Central memory CD4-positive, alpha-beta T cell (primary cell): ENCODE measurements around the gene FAM83B.
"Not testable (repeated sequence)": the region's sequence is repeated elsewhere in the genome, so short reads cannot be mapped to it uniquely, and the experiment has no call there.

Source experiments
- DNase-seq: peaks from one replicate; pipeline ENCODE4 v3.0.0; 2022

Gene FAM83B

DNA sequence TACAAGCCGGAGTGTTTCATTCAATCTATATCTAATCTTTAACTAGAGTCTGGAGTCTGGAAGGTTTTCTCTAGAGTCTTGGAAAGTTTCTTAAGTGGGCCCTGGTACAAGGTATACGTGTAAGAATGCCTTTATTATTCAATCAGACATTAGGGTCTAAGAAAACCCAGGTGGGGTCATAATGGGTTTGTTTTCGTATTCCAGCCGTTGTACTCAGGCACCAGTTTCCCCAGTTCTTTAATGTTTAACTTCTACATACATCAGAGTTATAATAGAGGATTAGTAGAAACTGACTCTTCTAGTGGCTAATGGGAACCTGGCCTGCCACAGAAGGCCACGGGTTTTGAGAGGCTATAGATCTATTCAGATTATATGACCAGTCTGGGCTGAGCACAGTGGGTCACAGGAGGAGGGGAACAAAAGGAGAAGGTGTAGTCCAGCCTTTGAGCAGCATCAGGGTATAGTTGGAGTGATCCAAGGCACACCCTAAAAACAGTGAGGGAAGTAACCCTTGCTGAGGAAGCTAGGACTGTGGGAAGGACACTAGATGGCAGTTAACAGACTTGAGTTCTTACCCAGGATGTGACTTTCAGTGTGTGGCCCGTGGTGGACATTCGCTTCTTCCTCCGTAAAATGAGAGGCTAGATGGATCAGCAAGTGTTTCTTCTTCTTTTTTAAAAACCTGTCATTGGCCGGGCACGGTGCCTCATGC lies 15.5 kb downstream of the FAM83B start:
- DNase-seq, result no peak

- DNase-seq, result no peak
These were observed 17.7 kb downstream of the FAM83B start for GRCh38 chr6:54864272-54864671.

- DNase-seq, result no peak
These were observed 18.6 kb downstream of the FAM83B start for GRCh38 chr6:54865091-54865631.

DNA sequence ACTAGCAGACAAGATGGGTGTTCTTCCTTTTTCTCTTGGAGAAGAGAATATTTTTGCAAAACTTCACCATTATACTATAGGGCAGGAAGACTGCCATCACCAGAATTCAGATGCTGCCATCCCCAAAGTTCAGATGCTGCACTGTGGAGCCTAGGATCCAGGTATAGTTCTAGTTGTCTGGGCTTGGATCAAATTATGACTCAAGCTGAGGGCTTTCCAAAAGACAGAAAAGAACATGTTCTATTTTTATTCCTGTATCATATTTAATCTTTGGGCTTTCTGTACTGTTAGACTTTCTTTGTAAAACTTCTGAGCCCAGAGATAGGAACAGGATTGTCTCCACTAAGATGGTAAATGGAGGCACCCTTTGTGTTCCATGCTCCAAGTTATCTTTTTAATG lies 22.0 kb downstream of the FAM83B start:
- no peak for DNase-seq

DNA sequence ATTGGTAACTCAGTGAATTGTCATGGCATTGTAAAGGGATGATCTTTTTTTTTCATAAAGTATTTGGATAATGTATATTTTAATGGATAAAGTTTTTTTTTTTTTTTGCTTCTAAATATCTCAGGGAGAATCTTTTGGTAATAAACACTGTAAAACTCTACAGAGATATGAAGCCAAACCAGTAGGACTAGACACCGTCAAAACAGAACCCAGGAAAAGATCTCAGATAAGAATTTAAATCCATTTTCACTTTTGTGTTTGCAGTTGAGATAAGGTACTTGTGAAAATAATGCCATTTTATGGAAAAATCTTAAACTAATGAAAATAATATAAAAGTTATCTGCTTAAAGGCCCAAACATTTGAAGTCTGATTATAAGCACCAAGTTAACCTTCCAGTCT lies 27.0 kb downstream of the FAM83B start:
- DNase-seq, result no peak

- no peak for DNase-seq
These were observed 27.9 kb downstream of the FAM83B start for GRCh38 chr6:54874349-54875048.

DNA sequence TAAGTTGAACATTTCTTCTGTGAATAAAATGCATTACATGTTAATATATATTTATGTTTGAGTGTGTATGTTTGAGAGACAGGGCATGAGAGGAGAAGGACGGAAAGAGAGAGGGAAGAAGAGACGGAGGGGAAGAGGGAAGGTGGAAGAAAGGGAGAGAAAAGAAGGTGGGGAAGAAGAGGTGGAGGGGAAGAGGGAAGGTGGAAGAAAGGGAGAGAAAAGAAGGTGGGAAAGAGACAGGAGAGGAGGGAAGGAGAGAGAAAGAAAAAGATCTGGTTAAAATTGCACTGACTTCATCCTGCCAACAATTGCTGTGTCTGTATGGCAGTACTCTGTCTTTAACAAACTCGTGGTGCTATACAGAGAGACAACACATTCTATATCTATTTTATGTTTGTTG lies 29.0 kb downstream of the FAM83B start:
- DNase-seq, result no peak

DNA sequence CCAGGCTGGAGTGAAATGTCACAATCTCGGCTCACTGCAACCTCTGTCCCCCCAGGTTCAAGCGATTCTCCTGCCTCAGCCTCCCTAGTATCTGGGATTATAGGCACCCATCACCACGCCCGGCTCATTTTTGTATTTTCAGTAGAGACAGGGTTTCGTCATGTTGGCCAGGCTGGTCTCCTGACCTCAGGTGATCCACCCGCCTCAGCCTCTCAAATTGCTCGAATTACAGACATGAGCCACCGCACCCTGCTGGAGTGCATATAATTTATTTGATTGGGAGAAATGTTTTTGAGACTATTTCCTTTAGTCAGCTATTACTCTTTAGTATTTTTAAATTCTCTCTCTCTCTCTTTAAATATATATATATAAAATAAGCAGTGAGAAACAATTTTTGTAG lies 29.8 kb downstream of the FAM83B start:
- DNase-seq, result no peak

DNA sequence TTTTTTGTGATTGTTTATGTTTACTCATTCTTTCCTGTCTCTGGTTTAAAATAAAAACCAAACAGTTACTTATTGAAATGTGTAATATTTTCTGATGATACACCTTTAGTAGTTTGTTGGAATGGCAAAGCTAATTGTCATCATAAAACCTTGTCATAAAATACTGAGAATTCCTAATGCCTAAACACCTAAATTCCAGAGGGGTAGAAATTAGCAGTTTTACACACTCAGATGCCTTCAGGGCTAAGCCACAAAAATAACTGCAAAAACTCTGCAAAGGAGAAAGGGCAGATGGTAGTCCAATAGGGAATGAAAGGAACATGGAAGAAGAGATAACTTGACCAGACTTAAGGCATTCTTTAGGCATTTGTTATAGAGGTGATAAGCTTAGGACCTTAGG lies 30.3 kb downstream of the FAM83B start:
- DNase-seq, result no peak

DNA sequence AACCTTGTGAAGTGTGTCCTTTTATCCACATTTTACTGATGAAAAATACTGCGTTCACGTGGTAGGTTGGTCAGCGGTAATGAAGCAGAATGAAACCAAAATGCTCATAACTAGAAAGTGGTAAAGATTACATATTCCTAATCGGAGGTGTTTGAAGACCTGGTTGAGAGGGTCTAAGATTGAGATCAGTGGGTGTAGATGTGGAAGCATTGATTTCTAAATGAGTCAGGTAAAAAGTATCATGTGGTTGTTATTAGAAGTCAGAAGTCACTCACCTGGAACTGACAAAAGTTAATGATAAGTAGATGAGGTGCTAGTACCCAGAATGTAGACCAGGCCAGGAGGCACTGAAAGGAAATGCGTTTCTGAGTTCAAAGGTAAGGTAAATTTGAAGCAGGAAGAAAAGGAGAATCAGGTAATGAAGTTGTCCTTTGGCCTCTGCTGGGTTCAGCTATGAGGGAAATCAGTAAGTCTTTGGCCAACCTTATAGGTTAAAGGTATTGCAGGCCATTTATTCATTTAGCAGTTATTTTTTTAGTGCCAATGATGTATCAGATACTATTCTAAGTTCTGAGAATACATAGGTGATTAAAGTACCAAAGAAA lies 31.2 kb downstream of the FAM83B start:
- DNase-seq, result no peak

DNA sequence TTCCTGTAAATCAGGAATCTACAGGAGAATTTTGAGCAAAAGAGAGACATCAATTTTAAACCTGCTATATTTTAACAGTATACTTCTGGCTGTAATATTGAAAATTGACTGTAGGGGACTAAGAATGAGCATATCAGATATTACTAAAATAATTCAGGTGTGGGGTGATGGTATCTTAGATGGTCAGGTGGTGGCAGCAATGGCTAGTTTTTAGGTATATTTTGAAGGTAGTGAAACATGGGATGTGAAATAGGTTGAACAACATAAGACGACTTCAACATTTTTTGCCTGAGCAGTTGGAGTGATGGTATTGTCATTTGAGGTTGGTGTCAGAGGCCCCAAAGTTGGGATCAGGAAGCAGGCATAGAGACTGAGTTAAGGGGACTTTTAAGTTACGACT lies 32.1 kb downstream of the FAM83B start:
- no peak for DNase-seq

GRCh38 chr6:54879188-54879985 lies 32.8 kb downstream of the FAM83B start:
- DNase-seq, result no peak

DNA sequence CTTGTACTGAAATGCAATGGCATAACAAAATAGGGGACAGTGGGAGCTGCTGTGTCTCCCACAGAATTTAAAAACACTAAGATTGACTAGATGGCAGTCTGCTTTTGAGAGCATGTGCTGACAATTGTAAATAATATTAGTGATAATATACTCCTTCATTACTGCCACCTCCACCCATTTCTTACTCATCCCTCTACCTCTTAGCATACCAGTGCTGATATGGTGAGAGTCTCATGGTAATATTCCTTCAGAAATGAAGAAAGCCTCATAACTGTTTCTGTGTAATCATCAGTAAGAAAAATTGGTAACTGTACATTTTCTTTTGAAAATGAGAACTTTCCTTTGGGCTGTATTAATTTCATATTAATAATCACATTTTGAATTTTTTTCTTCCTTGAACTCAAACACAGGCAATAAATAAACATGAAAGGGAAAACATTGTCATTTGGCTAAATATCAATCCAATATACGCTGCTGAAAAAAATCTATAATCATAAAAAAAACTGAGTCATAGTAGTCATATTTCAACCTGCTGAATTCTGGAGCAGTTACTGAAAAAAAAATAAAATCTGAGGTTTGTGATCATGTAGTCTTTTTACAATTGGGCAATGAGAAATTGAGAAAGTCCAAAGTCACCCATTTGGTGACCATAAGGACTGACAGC lies 34.6 kb downstream of the FAM83B start:
- no peak for DNase-seq

- not testable (repeated sequence) for DNase-seq
These were observed 35.3 kb downstream of the FAM83B start for GRCh38 chr6:54881891-54882290.

DNA sequence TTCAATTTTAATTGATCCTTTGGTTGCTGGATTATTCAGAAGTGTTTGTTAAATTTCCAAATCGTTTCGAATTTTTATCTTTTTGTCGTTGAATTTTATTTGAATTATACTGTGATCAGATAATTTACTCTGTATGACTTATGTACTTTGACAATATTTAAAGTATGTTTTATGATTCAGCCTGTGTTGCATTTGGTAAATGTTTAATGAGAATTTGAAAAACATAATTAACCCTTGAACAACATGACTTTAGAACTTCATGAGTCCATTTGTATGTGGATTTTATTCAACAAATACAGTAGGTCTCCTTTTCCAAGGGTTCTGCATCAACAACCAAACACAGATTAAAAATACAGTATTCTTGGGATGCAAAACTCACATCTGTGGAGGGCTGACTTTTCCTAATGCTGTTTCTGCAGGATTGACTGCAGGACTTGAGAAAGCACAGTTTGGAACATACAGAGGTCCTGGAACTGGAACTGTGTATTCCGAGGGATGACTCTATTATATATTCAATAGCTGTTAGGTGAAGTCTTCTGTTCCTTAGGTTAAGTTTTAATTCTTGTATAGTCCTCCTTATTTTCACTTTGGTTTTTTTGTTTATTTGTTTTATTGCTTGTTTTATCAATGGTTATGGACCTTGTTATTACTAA lies 40.5 kb downstream of the FAM83B start:
- DNase-seq, result no peak

- DNase-seq, result no peak
These were observed 45.0 kb downstream of the FAM83B start for GRCh38 chr6:54891536-54891935.

- DNase-seq, result no peak
These were observed 46.3 kb downstream of the FAM83B start for GRCh38 chr6:54892831-54893230.

DNA sequence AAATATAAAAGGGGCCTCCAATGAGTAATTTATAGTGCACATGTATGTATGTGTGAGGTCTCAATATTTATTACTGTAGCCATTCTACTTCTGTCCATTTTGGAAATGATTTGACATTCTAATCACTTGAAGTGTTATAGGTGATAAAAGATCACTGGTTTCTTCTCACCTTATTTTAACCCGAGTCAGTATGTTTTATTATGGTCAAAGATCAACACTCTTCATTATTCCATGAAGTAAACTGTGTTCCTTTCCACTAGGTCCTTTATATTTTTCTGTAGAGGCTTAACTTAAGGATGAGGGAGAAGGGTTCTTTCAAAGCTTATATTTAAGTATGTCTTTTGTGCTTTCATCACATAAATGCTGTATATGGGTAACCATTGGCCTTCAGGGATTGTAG lies 47.2 kb downstream of the FAM83B start:
- DNase-seq, result no peak

DNA sequence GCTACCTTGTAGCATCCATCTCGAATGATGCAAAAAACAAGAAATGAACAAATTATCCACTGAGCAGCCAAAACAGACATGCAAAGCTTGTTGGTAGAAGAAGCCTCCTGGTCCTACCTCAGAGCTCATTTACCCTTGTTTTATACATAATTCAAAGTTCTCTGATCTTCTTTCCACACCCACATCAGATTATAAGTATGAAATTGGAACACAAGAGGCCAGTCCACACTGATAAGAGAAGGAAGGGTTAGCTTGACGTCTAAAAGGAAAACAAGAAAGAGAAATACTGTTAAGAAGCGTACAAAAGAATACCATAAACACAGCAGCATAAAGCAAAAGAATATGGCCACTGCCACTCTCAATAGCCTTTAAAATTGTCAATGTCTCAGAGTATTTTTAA lies 49.7 kb downstream of the FAM83B start:
- no peak for DNase-seq

- DNase-seq, result no peak
These were observed 51.1 kb downstream of the FAM83B start for GRCh38 chr6:54897462-54898189.

- no peak for DNase-seq
These were observed 52.2 kb downstream of the FAM83B start for GRCh38 chr6:54898767-54899166.
